ENCODE measurements around the gene GPAT3. TPM values are rescaled to one million over a fixed set of nuclear protein-coding genes. Genes with fewer than 3 reads are reported as not detected.

GPAT3 gene
- total RNA-seq, 1 experiment from 2014 or later: 0.30 TPM

DNA sequence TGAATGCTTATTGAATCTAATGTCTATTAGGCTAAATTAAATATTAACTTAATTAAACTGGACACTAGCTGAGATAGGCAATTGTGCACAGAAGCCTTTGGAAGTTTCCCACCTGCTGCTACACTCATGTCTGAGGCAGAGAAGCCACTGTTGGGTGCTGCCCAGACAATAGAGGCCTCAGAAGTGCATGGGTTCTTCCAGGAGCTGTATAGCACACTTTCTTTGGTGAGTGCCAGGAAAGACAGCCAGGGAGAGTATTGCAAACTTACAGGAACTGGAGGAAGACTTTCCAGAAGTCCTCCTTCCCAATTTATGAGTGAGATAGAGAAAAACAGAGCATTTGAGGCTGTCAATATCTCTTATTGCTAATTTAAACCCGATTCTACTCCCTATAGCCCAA, 89.9 kb downstream of the GPAT3 start:
- Mint-ChIP-seq H3K27me3 (ENCODE audit: insufficient read depth, unreplicated experiment) (peaks cover 14% of the 10 kb centered on the region), H3K27ac (ENCODE audit: low read depth, unreplicated experiment) (no peak overlapping the region), H3K4me3 (ENCODE audit: unreplicated experiment) (no peak overlapping the region), H3K9me3 (ENCODE audit: unreplicated experiment) (peaks cover 12% of the 10 kb centered on the region), H3K4me1 (ENCODE audit: insufficient read depth, unreplicated experiment) (no peaks in the 10 kb centered on the region), H3K36me3 (ENCODE audit: insufficient read depth, unreplicated experiment) (no peaks in the 10 kb centered on the region)
- ChIA-PET CTCF (interaction anchor here (0.5 kb wide), 1 partner anchor 118 kb away, joined by 3 read pairs; no protein-coding TSS in a partner anchor), POLR2A (no interaction called here)
- intact Hi-C loops (cut with micrococcal nuclease): no loop called here
- BruUV-seq (replicated peaks): no TSS peak
- no peak for TF ChIP-seq CTCF (IDR thresholded peaks at IDR 0.05; ENCODE audit: unreplicated experiment)
- DNase-seq (ENCODE audit: unreplicated experiment): no peak

DNA sequence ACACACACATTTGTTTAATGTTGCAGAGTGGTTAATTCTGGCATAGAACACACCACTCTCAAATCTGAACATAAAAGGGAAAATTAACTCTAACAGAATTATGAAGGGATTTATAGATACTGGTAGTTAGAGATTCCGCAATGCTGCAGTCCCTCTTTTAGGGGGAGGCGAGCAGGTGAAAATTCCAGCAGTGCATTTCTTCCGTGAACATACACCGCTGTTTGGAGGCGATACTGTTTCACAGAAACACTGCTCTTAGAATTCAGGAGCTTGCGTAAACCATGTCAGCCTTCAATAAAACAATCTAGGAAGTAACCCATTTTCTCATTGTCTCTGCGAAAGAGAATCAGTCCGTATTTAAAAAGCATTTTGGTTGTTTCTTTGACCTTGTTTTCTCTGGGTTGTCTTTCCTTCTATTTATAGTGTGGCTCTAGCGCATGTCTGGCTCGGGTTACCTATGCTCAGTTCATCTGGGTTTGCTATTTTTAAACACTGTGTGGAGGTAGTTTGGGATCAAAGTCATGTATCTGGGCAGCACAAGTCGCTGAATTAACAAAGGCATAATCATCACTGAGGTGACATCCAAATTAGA, 90.4 kb downstream of the GPAT3 start:
- TF ChIP-seq CTCF (IDR thresholded peaks at IDR 0.05; ENCODE audit: unreplicated experiment): no peak
- H3K27ac Mint-ChIP-seq (ENCODE audit: low read depth, unreplicated experiment): no peak overlapping the region
- no peaks in the 10 kb centered on the region for H3K36me3 Mint-ChIP-seq (ENCODE audit: insufficient read depth, unreplicated experiment)
- ChIA-PET POLR2A (no interaction called here), CTCF (interaction anchor here (0.6 kb wide), 1 partner anchor 27 kb away, joined by 3 read pairs; no protein-coding TSS in a partner anchor)
- peaks cover 8% of the 10 kb centered on the region for H3K9me3 Mint-ChIP-seq (ENCODE audit: unreplicated experiment)
- intact Hi-C loops (cut with micrococcal nuclease): no loop called here
- no peak for DNase-seq (ENCODE audit: unreplicated experiment)
- no peaks in the 10 kb centered on the region for H3K4me1 Mint-ChIP-seq (ENCODE audit: insufficient read depth, unreplicated experiment)
- no TSS peak for BruUV-seq (replicated peaks)
- H3K27me3 Mint-ChIP-seq (ENCODE audit: insufficient read depth, unreplicated experiment): peaks cover 14% of the 10 kb centered on the region
- H3K4me3 Mint-ChIP-seq (ENCODE audit: unreplicated experiment): no peak overlapping the region

- H3K4me1 Mint-ChIP-seq (ENCODE audit: insufficient read depth, unreplicated experiment): no peaks in the 10 kb centered on the region
- no peaks in the 10 kb centered on the region for H3K9me3 Mint-ChIP-seq (ENCODE audit: unreplicated experiment)
- POLR2A ChIA-PET: interaction anchor here (0.7 to 1.2 kb wide), 3 partner anchors 11 to 94 kb away, joined by 3 to 7 read pairs (median 6); partner anchors contain the start of gene GPAT3
- TF ChIP-seq CTCF (IDR thresholded peaks at IDR 0.05; ENCODE audit: unreplicated experiment): no peak
- no peak overlapping the region for H3K4me3 Mint-ChIP-seq (ENCODE audit: unreplicated experiment)
- no peak overlapping the region for H3K27ac Mint-ChIP-seq (ENCODE audit: low read depth, unreplicated experiment)
- no TSS peak for BruUV-seq (replicated peaks)
- no peaks in the 10 kb centered on the region for H3K36me3 Mint-ChIP-seq (ENCODE audit: insufficient read depth, unreplicated experiment)
- intact Hi-C loops (cut with micrococcal nuclease): no loop called here
- H3K27me3 Mint-ChIP-seq (ENCODE audit: insufficient read depth, unreplicated experiment): peaks cover 3% of the 10 kb centered on the region
- CTCF ChIA-PET: interaction anchor here (0.6 to 2.9 kb wide), 4 partner anchors 10 to 899 kb away, joined by 3 to 21 read pairs (median 4); no protein-coding TSS in a partner anchor
- DNase-seq (ENCODE audit: unreplicated experiment): peak; percentile 72
Measured at GRCh38 chr4:83629945-83630721, 94.2 kb downstream of the GPAT3 start.

DNA sequence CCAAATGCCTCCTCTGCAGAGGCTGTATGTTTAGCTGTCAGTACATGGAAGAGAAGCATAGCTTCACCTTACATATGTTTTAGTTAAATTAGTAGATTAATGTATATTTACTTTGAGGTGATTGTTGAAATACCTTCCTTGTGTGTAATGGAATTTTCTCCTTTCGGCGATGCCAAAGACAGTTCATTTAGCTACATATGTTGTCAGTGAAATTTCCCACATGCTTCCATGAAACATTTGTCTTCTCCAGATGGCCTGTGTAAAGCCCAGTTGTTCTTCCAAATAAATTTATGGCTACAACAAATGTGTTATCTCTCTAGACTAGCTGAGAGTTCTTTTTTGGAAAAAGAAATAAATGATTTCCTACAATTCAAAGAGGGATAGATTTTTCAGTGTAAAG, 95.2 kb downstream of the GPAT3 start:
- TF ChIP-seq CTCF (IDR thresholded peaks at IDR 0.05; ENCODE audit: unreplicated experiment): no peak
- BruUV-seq (replicated peaks): no TSS peak
- CTCF ChIA-PET: interaction anchor here (2.9 kb wide), 1 partner anchor 9 kb away, joined by 21 read pairs; no protein-coding TSS in a partner anchor
- intact Hi-C loops (cut with micrococcal nuclease): no loop called here
- no peaks in the 10 kb centered on the region for H3K9me3 Mint-ChIP-seq (ENCODE audit: unreplicated experiment)
- POLR2A ChIA-PET: interaction anchor here (1.1 kb wide), 1 partner anchor 23 kb away, joined by 3 read pairs; no protein-coding TSS in a partner anchor
- H3K27ac Mint-ChIP-seq (ENCODE audit: low read depth, unreplicated experiment): no peak overlapping the region
- no peaks in the 10 kb centered on the region for H3K27me3 Mint-ChIP-seq (ENCODE audit: insufficient read depth, unreplicated experiment)
- no peak for DNase-seq (ENCODE audit: unreplicated experiment)
- H3K4me3 Mint-ChIP-seq (ENCODE audit: unreplicated experiment): no peak overlapping the region
- H3K4me1 Mint-ChIP-seq (ENCODE audit: insufficient read depth, unreplicated experiment): no peaks in the 10 kb centered on the region
- H3K36me3 Mint-ChIP-seq (ENCODE audit: insufficient read depth, unreplicated experiment): no peaks in the 10 kb centered on the region
